Stimulated activated CD4-positive, alpha-beta T cell treated with anti-CD3 and anti-CD28 coated beads, Interleukin-2, amount 100 ng/mL, for 4 hours (primary cell): Measurements from ENCODE around the gene MAT2B.
"Not testable (repeated sequence)": the region's sequence is repeated elsewhere in the genome, so short reads cannot be mapped to it uniquely, and the experiment has no call there.

Experiments used
- DNase-seq: peaks from one replicate; pipeline ENCODE4 v3.0.0-alpha.2; 2020; ENCODE audit warnings: low read depth

The MAT2B gene

DNA sequence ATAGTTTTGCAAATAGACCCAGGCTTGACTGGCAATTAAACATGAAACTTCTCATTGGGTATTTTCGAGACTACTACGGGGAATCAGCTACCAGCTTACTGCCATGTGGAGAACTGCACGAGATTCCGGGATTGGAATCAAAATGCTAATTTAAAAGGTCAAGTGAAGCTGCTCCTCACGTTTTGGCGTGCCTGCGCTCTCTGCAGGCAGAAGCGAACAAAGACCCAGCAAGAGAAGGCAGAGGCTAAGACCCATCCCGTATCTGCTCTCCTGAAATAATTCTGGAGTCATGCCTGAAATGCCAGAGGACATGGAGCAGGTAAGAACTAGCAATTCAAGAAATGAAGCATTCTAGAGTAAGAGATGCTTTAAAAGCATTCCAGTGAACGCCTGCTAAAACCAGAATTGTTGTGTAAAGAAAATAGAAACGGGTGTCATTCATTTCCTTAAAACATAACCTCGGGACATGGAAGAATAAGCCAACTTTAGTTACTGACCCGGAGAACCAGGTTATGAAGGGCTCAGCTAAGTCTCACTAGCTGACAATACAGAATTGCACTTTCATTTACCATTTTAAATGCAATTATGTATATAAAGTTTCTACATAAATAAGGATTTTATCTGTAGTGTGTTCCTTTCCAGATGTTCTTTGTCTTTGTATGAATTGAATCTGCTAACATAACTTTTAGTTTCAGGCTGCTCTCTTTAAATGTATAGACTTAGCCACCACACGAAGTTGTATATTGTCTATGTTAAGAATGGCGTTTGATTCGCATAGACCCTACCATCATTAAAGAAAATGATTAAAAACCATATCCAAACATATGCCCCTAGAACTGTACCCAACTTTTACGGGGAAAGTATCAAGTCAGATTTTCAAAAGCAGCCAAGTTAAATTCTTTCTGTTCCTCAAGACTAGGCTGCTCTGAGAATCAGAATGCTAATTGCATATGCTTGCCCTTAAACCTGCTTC is 2.0 kb upstream of the MAT2B start:
- peak; percentile 7 for DNase-seq

- DNase-seq = peak; percentile 3
These were observed 1.1 kb upstream of the MAT2B start for GRCh38 chr5:163504079-163504931.

DNA sequence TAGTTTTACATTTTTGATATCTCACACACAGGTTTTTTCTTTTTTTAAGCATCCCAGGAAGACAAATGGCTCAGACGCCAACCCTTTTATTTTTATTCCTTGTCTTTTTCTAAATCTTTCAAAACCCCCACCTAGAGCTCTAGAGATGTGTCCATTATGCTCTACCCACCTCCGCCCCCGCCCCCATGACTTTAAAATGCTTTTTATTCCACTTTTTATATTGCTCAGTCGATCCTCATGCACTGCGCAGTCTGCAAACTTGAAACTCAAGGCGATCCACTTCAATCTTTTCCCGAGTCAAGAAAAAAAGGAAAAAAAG is 411 bp upstream of the MAT2B start:
- no peak for DNase-seq

GRCh38 chr5:163506095-163506457 is 657 bp downstream of the MAT2B start:
- no peak for DNase-seq

DNA sequence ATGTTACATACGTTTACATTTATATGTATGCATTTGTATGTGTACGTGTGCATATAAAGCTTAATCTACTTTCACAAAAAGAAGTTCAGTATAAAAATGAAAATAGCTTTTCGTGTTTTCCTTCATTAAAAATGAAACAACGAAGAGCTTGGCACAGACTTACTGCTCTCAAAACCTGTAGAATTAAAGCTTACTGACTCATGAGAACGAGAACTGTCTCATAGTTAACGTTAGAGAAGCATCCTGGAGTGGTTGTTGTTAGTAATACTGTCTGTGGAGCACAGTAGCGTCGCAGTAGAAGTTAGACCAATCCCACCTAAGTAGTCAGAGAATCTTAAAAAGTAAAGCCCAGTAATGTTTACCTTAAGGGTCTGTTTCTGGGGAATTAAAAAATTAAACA is 1.3 kb downstream of the MAT2B start:
- DNase-seq = no peak

DNA sequence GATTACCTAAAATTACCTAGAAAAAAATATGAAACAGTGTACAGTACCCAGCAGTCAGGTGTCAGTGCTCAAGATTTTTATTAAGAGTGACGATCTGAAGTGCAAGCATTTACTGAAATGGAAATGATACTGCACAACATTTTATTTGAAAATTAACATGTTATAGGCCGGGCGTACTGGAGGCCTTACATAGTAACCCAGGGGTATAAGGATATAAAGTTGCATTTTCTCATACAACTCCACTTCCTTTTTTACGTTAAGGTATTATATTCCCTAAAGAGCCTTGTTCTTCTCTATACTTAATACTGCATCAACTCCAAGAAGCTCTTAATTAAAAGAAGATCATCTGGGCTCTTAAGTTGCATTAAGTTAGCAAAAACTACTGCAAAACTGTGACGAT is 3.3 kb downstream of the MAT2B start:
- DNase-seq = no peak

- DNase-seq = no peak
These were observed 4.0 kb downstream of the MAT2B start for GRCh38 chr5:163509291-163509951.

DNA sequence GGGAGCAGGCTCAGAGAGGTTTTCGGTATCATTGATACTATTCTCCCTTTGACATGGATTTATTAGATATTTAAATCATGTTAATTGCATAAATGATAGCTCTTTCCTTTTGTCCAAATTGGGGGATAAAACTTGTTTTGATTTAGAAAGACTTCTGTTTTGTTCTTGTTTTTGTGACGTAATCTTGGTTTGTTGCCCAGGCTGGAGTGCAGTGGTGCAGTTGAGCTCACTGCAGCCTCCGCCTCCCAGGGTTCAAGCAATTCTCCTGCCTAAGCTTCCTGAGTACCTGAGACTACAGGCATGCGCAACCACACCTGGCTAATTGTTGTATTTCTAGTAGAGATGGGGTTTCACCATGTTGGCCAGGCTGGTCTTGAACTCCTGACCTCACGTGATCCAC is 7.1 kb downstream of the MAT2B start:
- no peak for DNase-seq

DNA sequence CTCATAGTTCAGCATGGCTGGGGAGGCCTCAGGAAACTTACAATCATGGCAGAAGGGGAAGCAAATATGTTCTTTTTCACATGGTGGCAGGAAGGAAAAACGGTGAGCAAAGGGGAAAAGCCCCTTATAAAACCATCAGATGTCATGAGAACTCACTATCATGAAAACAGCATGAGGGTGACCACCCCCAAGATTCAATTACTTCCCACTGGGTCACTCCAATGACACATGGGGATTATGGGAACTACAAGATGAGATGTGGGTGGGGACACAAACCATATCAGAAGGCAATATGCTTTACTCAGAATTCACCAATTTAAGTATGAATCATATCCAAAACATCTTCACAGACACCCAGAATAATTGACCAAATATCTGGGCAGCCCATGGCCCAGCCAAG is 19.7 kb downstream of the MAT2B start:
- DNase-seq = no peak

DNA sequence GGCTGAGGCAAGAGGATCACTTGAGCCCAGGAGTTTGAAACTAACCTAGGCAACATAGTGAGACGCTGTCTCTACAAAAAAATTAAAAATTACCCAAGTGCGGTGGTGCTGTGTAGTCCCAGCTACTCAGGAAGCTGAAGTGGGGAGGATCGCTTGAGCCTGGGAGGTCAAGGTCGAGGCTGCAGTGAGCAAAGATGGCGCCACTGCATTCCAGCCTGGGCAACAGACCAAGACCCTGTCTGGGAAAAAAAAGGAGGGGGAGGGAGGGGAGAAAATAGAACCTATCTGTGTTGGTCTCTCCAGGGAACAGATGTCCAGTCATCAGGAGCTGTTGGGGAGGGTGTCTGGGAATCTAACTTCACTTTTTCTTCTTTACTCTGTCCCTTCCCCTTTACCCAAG is 24.3 kb downstream of the MAT2B start:
- no peak for DNase-seq

GRCh38 chr5:163531272-163531671 is 25.9 kb downstream of the MAT2B start:
- DNase-seq = no peak

GRCh38 chr5:163532171-163533084 is 27.0 kb downstream of the MAT2B start:
- DNase-seq = no peak

DNA sequence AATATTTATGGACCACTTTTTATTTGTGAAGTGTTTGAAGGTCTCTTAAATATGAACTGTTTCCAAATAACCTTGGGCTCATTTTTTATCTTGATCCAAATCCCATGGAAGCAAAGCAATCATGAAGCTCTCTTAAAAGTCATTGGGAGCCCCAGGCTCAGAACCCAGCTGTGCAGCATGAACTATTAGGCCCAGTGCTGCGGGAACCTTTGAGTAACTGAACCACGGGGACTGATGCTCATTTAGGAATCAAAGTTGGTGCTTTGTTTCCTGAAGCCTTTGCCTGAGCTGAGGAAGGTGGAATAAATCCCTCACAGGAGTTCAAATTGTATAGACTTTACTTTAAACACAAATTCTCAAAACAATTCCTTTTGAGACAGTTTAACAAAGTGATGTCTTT is 27.8 kb downstream of the MAT2B start:
- DNase-seq = no peak

- no peak for DNase-seq
These were observed 29.2 kb downstream of the MAT2B start for GRCh38 chr5:163534492-163535094.

GRCh38 chr5:163535290-163535689 is 29.9 kb downstream of the MAT2B start:
- DNase-seq = no peak

DNA sequence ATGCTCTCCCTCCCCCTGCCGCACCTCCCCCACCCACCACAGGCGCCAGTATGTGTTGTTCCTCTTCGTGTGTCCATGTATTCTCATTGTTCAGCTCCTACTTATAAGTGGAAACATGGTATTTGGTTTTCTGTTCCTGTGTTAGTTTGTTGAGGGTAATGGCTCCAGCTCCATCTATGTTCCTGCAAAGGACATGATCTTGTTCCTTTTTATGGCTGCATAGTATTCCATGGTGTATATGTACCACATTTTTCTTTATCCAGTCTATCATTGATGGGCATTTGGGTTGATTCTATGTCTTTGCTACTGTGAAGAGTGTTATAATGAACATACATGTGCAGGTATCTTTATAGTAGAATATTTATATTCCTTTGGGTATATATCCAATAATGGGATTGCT is 31.0 kb downstream of the MAT2B start:
- not testable (repeated sequence) for DNase-seq

- no peak for DNase-seq
These were observed 35.3 kb downstream of the MAT2B start for GRCh38 chr5:163540696-163541095.

DNA sequence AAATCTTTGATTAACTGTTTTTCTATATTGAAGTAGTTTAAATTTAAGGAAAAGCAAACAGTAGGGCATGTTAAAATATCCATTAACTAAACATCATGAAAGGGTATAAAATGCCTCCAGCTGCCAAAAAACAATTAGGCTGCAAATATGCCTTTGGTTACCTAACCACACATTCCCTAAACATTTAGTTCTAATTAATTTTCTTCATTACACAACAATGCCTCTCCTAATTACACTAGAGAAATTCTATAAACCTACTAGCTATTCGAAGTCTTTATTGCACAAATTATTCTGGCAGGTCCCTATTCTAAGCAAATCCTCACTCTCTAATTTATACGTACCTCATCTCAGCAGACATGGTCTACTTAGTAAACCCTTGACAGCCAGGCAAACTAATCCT is 37.4 kb downstream of the MAT2B start:
- DNase-seq = no peak

DNA sequence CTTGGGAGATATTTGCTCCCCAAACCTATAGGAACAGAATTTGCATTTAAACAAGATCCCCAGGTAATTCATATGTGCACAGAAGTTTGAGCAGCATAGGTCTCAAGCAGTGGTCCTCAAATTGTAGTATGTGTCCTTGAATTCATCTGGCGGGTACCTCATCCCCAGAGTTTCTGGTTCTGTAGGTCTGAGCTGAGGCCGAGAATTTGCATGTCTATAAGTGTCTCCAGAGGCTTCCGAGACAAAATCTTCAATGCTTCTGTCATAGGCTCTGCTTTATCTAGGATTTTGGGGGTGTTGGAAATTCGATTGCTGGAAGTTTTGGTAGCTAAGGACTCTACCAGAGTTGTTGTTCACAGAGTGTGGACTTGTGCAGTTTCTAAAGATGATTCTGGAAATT is 38.6 kb downstream of the MAT2B start:
- DNase-seq = no peak

GRCh38 chr5:163544836-163545235 is 39.4 kb downstream of the MAT2B start:
- no peak for DNase-seq

GRCh38 chr5:163548649-163549048 is 43.2 kb downstream of the MAT2B start:
- DNase-seq = no peak
